Measurements from ENCODE around the gene RPS6KA1. TPM values are rescaled to one million over a fixed set of nuclear protein-coding genes. Genes with fewer than 3 reads are reported as not detected.

RPS6KA1 gene
- total and polyA plus RNA-seq, 2 donors (not counting 1 experiment from before 2014, with no cell fraction given), result 0.64 to 1.7 TPM

- no peaks in the 10 kb centered on the region for H3K9me3 ChIP-seq (ENCODE audit: control insufficient read depth, insufficient read depth, low read depth, low read length)
- H3K4me1 ChIP-seq (ENCODE audit: control insufficient read depth, extremely low read depth, insufficient read depth, low read length), result no peaks in the 10 kb centered on the region
- TF ChIP-seq CTCF (conservative IDR thresholded peaks at IDR 0.05 in 1 of 2, IDR thresholded peaks at IDR 0.05 in 1 of 2; ENCODE audit: low read depth in 1 of 2, low read length in 2 of 2) (no peak), EZH2 (IDR thresholded peaks at IDR 0.05; ENCODE audit: low read length, missing control alignments) (no peak)
- no peaks in the 10 kb centered on the region for H4K20me1 ChIP-seq (ENCODE audit: control insufficient read depth, extremely low read depth, insufficient read depth, low read length)
- no peak overlapping the region for H2AFZ ChIP-seq (ENCODE audit: low read length)
- no peaks in the 10 kb centered on the region for H3K27me3 ChIP-seq (ENCODE audit: control insufficient read depth, insufficient read depth, low read length)
- no peak overlapping the region for H3K9ac ChIP-seq (ENCODE audit: insufficient read depth, low read length)
- H3K27ac ChIP-seq (ENCODE audit: insufficient read depth, low read length), result no peak overlapping the region
- H3K4me3 ChIP-seq (replicated peaks in 1 of 4; ENCODE audit: control extremely low read depth in 1 of 4, insufficient read depth in 1 of 4, low read depth in 3 of 4, low read length in 4 of 4), result no peak overlapping the region
- no peak overlapping the region for H3K4me2 ChIP-seq (ENCODE audit: extremely low read depth, insufficient read depth, low read length)
- no peaks in the 10 kb centered on the region for H3K36me3 ChIP-seq (ENCODE audit: control insufficient read depth, insufficient read depth, low read length)
- DNase-seq (ENCODE audit: low read depth in 2 of 2), result no peak
- no peaks in the 10 kb centered on the region for H3K79me2 ChIP-seq (ENCODE audit: control insufficient read depth, insufficient read depth, low read length)
Observed at GRCh38 chr1:26580116-26580515, 50.6 kb downstream of the RPS6KA1 start.

- no peak overlapping the region for H3K4me3 ChIP-seq (replicated peaks in 1 of 4; ENCODE audit: control extremely low read depth in 1 of 4, insufficient read depth in 1 of 4, low read depth in 3 of 4, low read length in 4 of 4)
Observed at GRCh38 chr1:26581287-26581651, 51.7 kb downstream of the RPS6KA1 start.

GRCh38 chr1:26582053-26582835 lies 52.7 kb downstream of the RPS6KA1 start:
- Histone ChIP-seq H3K9ac (ENCODE audit: insufficient read depth, low read length) (no peak overlapping the region), H3K27ac (ENCODE audit: insufficient read depth, low read length) (no peak overlapping the region), H3K79me2 (ENCODE audit: control insufficient read depth, insufficient read depth, low read length) (no peaks in the 10 kb centered on the region), H3K4me2 (ENCODE audit: extremely low read depth, insufficient read depth, low read length) (no peak overlapping the region), H2AFZ (ENCODE audit: low read length) (no peak overlapping the region), H3K4me3 (replicated peaks in 1 of 4; ENCODE audit: control extremely low read depth in 1 of 4, insufficient read depth in 1 of 4, low read depth in 3 of 4, low read length in 4 of 4) (no peak overlapping the region), H3K36me3 (ENCODE audit: control insufficient read depth, insufficient read depth, low read length) (no peaks in the 10 kb centered on the region), H3K27me3 (ENCODE audit: control insufficient read depth, insufficient read depth, low read length) (no peaks in the 10 kb centered on the region), H3K4me1 (ENCODE audit: control insufficient read depth, extremely low read depth, insufficient read depth, low read length) (no peaks in the 10 kb centered on the region), H3K9me3 (ENCODE audit: control insufficient read depth, insufficient read depth, low read depth, low read length) (no peaks in the 10 kb centered on the region), H4K20me1 (ENCODE audit: control insufficient read depth, extremely low read depth, insufficient read depth, low read length) (no peaks in the 10 kb centered on the region)
- no peak for DNase-seq (ENCODE audit: low read depth in 2 of 2)
- TF ChIP-seq CTCF (conservative IDR thresholded peaks at IDR 0.05 in 1 of 2, IDR thresholded peaks at IDR 0.05 in 1 of 2; ENCODE audit: low read depth in 1 of 2, low read length in 2 of 2) (no peak), EZH2 (IDR thresholded peaks at IDR 0.05; ENCODE audit: low read length, missing control alignments) (no peak)

More at GRCh38 chr1:26581287-26581651, 51.7 kb downstream of the RPS6KA1 start:
- no peak for DNase-seq (ENCODE audit: low read depth in 2 of 2)
- H3K9me3 ChIP-seq (ENCODE audit: control insufficient read depth, insufficient read depth, low read depth, low read length), result no peaks in the 10 kb centered on the region
- no peaks in the 10 kb centered on the region for H3K36me3 ChIP-seq (ENCODE audit: control insufficient read depth, insufficient read depth, low read length)
- no peak overlapping the region for H3K9ac ChIP-seq (ENCODE audit: insufficient read depth, low read length)
- no peaks in the 10 kb centered on the region for H3K4me1 ChIP-seq (ENCODE audit: control insufficient read depth, extremely low read depth, insufficient read depth, low read length)
- TF ChIP-seq EZH2 (IDR thresholded peaks at IDR 0.05; ENCODE audit: low read length, missing control alignments), result no peak
- no peak for TF ChIP-seq CTCF (conservative IDR thresholded peaks at IDR 0.05 in 1 of 2, IDR thresholded peaks at IDR 0.05 in 1 of 2; ENCODE audit: low read depth in 1 of 2, low read length in 2 of 2)
- no peak overlapping the region for H2AFZ ChIP-seq (ENCODE audit: low read length)
- no peaks in the 10 kb centered on the region for H4K20me1 ChIP-seq (ENCODE audit: control insufficient read depth, extremely low read depth, insufficient read depth, low read length)
- no peaks in the 10 kb centered on the region for H3K79me2 ChIP-seq (ENCODE audit: control insufficient read depth, insufficient read depth, low read length)
- H3K27ac ChIP-seq (ENCODE audit: insufficient read depth, low read length), result no peak overlapping the region
- no peaks in the 10 kb centered on the region for H3K27me3 ChIP-seq (ENCODE audit: control insufficient read depth, insufficient read depth, low read length)
- H3K4me2 ChIP-seq (ENCODE audit: extremely low read depth, insufficient read depth, low read length), result no peak overlapping the region
